Measurements from ENCODE around the gene ACTN1. TPM values are rescaled to one million over a fixed set of nuclear protein-coding genes. Genes with fewer than 3 reads are reported as not detected.
"Not testable (repeated sequence)": the region's sequence is repeated elsewhere in the genome, so short reads cannot be mapped to it uniquely, and the experiment has no call there.

The ACTN1 gene
- total RNA-seq, 1 experiment from 2014 or later, result 148 TPM

- Histone ChIP-seq H3K4me1 (ENCODE audit: insufficient read depth, low read length, poor library complexity, severe bottlenecking) (peaks cover 14% of the 10 kb centered on the region), H3K27me3 (replicated peaks; ENCODE audit: insufficient read depth, low read depth, low read length, poor library complexity) (no peaks in the 10 kb centered on the region), H3K27ac (ENCODE audit: low read depth, low read length, poor library complexity, severe bottlenecking) (no peak overlapping the region), H3K4me3 (ENCODE audit: low read depth, low read length, poor library complexity, severe bottlenecking) (no peak overlapping the region), H3K9me3 (ENCODE audit: low read depth, low read length, poor library complexity, severe bottlenecking) (no peaks in the 10 kb centered on the region), H3K36me3 (ENCODE audit: insufficient read depth, low read length, poor library complexity, severe bottlenecking) (peaks cover 15% of the 10 kb centered on the region)
- ChIA-PET CTCF (no interaction called here), POLR2A (ENCODE audit: low non-redundant PET) (no interaction called here)
- TF ChIP-seq, protein P1, sequence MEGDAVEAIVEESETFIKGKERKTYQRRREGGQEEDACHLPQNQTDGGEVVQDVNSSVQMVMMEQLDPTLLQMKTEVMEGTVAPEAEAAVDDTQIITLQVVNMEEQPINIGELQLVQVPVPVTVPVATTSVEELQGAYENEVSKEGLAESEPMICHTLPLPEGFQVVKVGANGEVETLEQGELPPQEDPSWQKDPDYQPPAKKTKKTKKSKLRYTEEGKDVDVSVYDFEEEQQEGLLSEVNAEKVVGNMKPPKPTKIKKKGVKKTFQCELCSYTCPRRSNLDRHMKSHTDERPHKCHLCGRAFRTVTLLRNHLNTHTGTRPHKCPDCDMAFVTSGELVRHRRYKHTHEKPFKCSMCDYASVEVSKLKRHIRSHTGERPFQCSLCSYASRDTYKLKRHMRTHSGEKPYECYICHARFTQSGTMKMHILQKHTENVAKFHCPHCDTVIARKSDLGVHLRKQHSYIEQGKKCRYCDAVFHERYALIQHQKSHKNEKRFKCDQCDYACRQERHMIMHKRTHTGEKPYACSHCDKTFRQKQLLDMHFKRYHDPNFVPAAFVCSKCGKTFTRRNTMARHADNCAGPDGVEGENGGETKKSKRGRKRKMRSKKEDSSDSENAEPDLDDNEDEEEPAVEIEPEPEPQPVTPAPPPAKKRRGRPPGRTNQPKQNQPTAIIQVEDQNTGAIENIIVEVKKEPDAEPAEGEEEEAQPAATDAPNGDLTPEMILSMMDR (conservative IDR thresholded peaks at IDR 0.05; ENCODE audit: low read depth, low read length), result no peak
- TF ChIP-seq EZH2 (IDR thresholded peaks at IDR 0.05; ENCODE audit: borderline replicate concordance, low read depth, low read length, poor library complexity, severe bottlenecking), result no peak
- intact Hi-C loops (cut with micrococcal nuclease; ENCODE audit: unreplicated experiment), result no loop called here
- no peak for DNase-seq (ENCODE audit: low spot score)
- BruUV-seq (replicated peaks), result no TSS peak
Observed at GRCh38 chr14:68975667-68976066, 3.4 kb downstream of the ACTN1 start.

DNA sequence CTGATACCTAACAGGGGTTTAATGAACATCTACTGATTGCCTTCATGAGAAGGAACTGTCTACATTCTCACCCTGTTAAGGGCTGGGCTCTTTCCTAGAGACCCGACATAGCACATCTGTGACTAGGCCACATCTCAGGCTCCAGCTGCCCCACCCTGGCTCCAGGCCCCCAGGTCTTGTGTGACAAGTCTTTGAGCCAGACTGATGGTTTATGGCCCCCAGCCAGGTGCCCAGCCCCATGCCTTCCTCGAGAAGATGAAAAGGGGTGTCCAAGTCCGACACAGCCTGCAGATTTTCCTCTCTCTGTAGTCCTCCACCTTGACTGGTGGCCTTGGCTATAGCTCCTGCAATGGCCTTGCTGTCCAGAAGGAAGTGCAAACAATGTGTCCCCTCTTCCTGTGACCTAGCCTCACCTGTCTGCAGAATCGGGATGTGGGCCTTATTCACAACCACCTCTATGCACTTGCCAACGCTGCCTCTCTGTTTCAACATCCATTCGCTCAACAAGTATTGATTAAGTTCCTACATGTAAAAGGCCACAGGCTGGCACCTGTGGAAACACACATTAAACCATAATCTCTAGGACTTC, 4.2 kb downstream of the ACTN1 start:
- Histone ChIP-seq H3K27ac (ENCODE audit: low read depth, low read length, poor library complexity, severe bottlenecking) (no peak overlapping the region), H3K4me1 (ENCODE audit: insufficient read depth, low read length, poor library complexity, severe bottlenecking) (peaks cover 22% of the 10 kb centered on the region), H3K36me3 (ENCODE audit: insufficient read depth, low read length, poor library complexity, severe bottlenecking) (peaks cover 15% of the 10 kb centered on the region), H3K9me3 (ENCODE audit: low read depth, low read length, poor library complexity, severe bottlenecking) (no peaks in the 10 kb centered on the region), H3K27me3 (replicated peaks; ENCODE audit: insufficient read depth, low read depth, low read length, poor library complexity) (no peaks in the 10 kb centered on the region), H3K4me3 (ENCODE audit: low read depth, low read length, poor library complexity, severe bottlenecking) (no peak overlapping the region)
- intact Hi-C loops (cut with micrococcal nuclease; ENCODE audit: unreplicated experiment), result no loop called here
- no TSS peak for BruUV-seq (replicated peaks)
- no peak for DNase-seq (ENCODE audit: low spot score)
- TF ChIP-seq, protein P1 (conservative IDR thresholded peaks at IDR 0.05; ENCODE audit: low read depth, low read length), result no peak
- no peak for TF ChIP-seq EZH2 (IDR thresholded peaks at IDR 0.05; ENCODE audit: borderline replicate concordance, low read depth, low read length, poor library complexity, severe bottlenecking)
- CTCF ChIA-PET, result no interaction called here
- POLR2A ChIA-PET (ENCODE audit: low non-redundant PET), result no interaction called here

DNA sequence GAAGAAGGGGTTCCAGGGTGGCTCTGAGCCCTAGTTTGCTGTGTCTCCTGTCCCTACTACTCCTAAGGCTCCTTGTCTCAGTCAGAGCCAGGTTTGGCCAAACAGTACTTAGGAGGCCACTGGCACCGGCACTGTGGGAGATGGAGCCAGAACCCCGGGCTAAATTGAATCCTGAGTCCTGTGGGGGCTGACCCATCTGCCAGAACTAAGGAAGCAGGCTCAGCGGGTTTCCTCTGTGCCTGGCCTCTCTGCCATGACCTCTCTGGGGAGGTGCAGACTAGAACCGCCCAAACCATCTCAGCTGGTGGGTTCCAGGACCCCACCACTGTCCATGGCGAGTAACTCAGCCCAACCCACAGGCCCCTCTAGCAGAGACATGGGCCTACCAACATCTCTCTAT, 5.5 kb downstream of the ACTN1 start:
- TF ChIP-seq, protein P1 (conservative IDR thresholded peaks at IDR 0.05; ENCODE audit: low read depth, low read length), result no peak
- no peak for TF ChIP-seq EZH2 (IDR thresholded peaks at IDR 0.05; ENCODE audit: borderline replicate concordance, low read depth, low read length, poor library complexity, severe bottlenecking)
- no peak overlapping the region for H3K4me3 ChIP-seq (ENCODE audit: low read depth, low read length, poor library complexity, severe bottlenecking)
- no peaks in the 10 kb centered on the region for H3K27me3 ChIP-seq (replicated peaks; ENCODE audit: insufficient read depth, low read depth, low read length, poor library complexity)
- H3K27ac ChIP-seq (ENCODE audit: low read depth, low read length, poor library complexity, severe bottlenecking), result no peak overlapping the region
- no peaks in the 10 kb centered on the region for H3K9me3 ChIP-seq (ENCODE audit: low read depth, low read length, poor library complexity, severe bottlenecking)
- BruUV-seq (replicated peaks), result no TSS peak
- ChIA-PET CTCF (no interaction called here), POLR2A (ENCODE audit: low non-redundant PET) (no interaction called here)
- DNase-seq (ENCODE audit: low spot score), result no peak
- intact Hi-C loops (cut with micrococcal nuclease; ENCODE audit: unreplicated experiment), result no loop called here
- peaks cover 31% of the 10 kb centered on the region for H3K4me1 ChIP-seq (ENCODE audit: insufficient read depth, low read length, poor library complexity, severe bottlenecking)
- peaks cover 15% of the 10 kb centered on the region for H3K36me3 ChIP-seq (ENCODE audit: insufficient read depth, low read length, poor library complexity, severe bottlenecking)

- POLR2A ChIA-PET (ENCODE audit: low non-redundant PET), result not testable (repeated sequence)
Observed at GRCh38 chr14:68973219-68973565, 5.9 kb downstream of the ACTN1 start.

More at GRCh38 chr14:68973219-68973565, 5.9 kb downstream of the ACTN1 start:
- H3K27ac ChIP-seq (ENCODE audit: low read depth, low read length, poor library complexity, severe bottlenecking); H3K4me3 ChIP-seq (ENCODE audit: low read depth, low read length, poor library complexity, severe bottlenecking); H3K9me3 ChIP-seq (ENCODE audit: low read depth, low read length, poor library complexity, severe bottlenecking); CTCF ChIA-PET; BruUV-seq (replicated peaks); H3K27me3 ChIP-seq (replicated peaks; ENCODE audit: insufficient read depth, low read depth, low read length, poor library complexity); DNase-seq (ENCODE audit: low spot score); intact Hi-C loops (cut with micrococcal nuclease; ENCODE audit: unreplicated experiment): not testable (repeated sequence)
- Histone ChIP-seq H3K36me3 (ENCODE audit: insufficient read depth, low read length, poor library complexity, severe bottlenecking) (peaks cover 15% of the 10 kb centered on the region), H3K4me1 (ENCODE audit: insufficient read depth, low read length, poor library complexity, severe bottlenecking) (peaks cover 31% of the 10 kb centered on the region)
